CD4-positive, CD25-positive, alpha-beta regulatory T cell (primary cell): ENCODE data around the gene RNF31. TPM values are rescaled to one million over a fixed set of nuclear protein-coding genes. Genes with fewer than 3 reads are reported as not detected.
A peak's percentile ranks its signal among the peaks of the same experiment; 100 is the strongest.

Source experiments
- ATAC-seq, 2 donors: fragments of 150-1000 bp; cut with Tn5 transposase; one replicate each; pipeline ENCODE4 v1.10.0; 2021; ENCODE audit warnings: low read depth in 2 of 2, moderate number of reproducible peaks in 2 of 2, moderate library complexity in 1 of 2
- DNase-seq, 3 donors: peaks; one replicate each; pipeline versions ENCODE4 v3.0.0 to v3.0.0-alpha.2; 2012 to 2022; ENCODE audit warnings: mixed read lengths in 1 of 3
- H3K27ac ChIP-seq: one replicate; pipeline ENCODE4 v1.7.0; 2013; ENCODE audit warnings: mild to moderate bottlenecking, low read length; ENCODE audit not compliant: insufficient read depth, poor library complexity, severe bottlenecking
- H3K27me3 ChIP-seq: one replicate; pipeline ENCODE4 v1.7.0; 2013; ENCODE audit warnings: low read length; ENCODE audit not compliant: control insufficient read depth, insufficient read depth
- H3K36me3 ChIP-seq: one replicate; pipeline ENCODE4 v1.7.0; 2013; ENCODE audit warnings: mild to moderate bottlenecking, low read length, moderate library complexity; ENCODE audit not compliant: control insufficient read depth, insufficient read depth
- H3K4me1 ChIP-seq: 2 replicates; pipeline ENCODE4 v1.7.0; 2013; ENCODE audit warnings: mild to moderate bottlenecking, low read length; ENCODE audit not compliant: insufficient read depth, control insufficient read depth, poor library complexity, severe bottlenecking
- H3K4me3 ChIP-seq: one replicate; pipeline ENCODE4 v1.7.0; 2013; ENCODE audit warnings: low read depth, mild to moderate bottlenecking, low read length, moderate library complexity
- H3K9me3 ChIP-seq, 2 experiments: 1 replicate in 1 of 2; 2 replicates in 1 of 2; pipeline ENCODE4 v1.7.0; 2013; ENCODE audit warnings: low read length in 2 of 2, mild to moderate bottlenecking in 1 of 2, moderate library complexity in 1 of 2; ENCODE audit not compliant: control insufficient read depth in 2 of 2
- H3K27ac Mint-ChIP-seq, 3 donors: one replicate each; pipeline ENCODE4 v1.8.0; 2020 to 2022; ENCODE audit warnings: mild to moderate bottlenecking in 3 of 3, mixed read lengths in 3 of 3, moderate library complexity in 2 of 3
- H3K27me3 Mint-ChIP-seq: one replicate; pipeline ENCODE4 v1.8.0; 2022; ENCODE audit warnings: mild to moderate bottlenecking, mixed read lengths
- H3K36me3 Mint-ChIP-seq: one replicate; pipeline ENCODE4 v1.8.0; 2020; ENCODE audit warnings: mixed read lengths
- H3K4me1 Mint-ChIP-seq, 4 donors: one replicate each; pipeline ENCODE4 v1.8.0; 2020 to 2022; ENCODE audit warnings: mixed read lengths in 4 of 4, mild to moderate bottlenecking in 1 of 4
- H3K4me3 Mint-ChIP-seq, 4 donors: one replicate each; pipeline ENCODE4 v1.8.0; 2020 to 2022; ENCODE audit warnings: mild to moderate bottlenecking in 4 of 4, mixed read lengths in 4 of 4, moderate library complexity in 3 of 4
- H3K9me3 Mint-ChIP-seq, 7 donors: one replicate each; pipeline ENCODE4 v1.8.0; 2020 to 2022; ENCODE audit warnings: mixed read lengths in 7 of 7, mild to moderate bottlenecking in 3 of 7, moderate library complexity in 2 of 7
- polyA plus RNA-seq, 4 donors: library from polyadenylated mRNA; unstranded; fragments of 300-500 nt; fragmentation: Illumina TruSeq; gene quantifications; one replicate each; pipeline ENCODE4 v1.2.3, GENCODE V29; 2021
- total RNA-seq: library from RNA; stranded (reverse); gene quantifications from one replicate; pipeline ENCODE4 v1.2.3, GENCODE V29; 2022

Gene RNF31
- total and polyA plus RNA-seq, 5 donors from 2014 or later, result 35.9 to 82.4 (median 45.5) TPM

- Mint-ChIP-seq H3K36me3 (peaks cover 51% of the 10 kb centered on the region), H3K4me1 (peaks cover 6 to 31% (median 13%) of the 10 kb centered on the region in 4 donors), H3K27me3 (no peaks in the 10 kb centered on the region), H3K4me3 (no peak overlapping the region), H3K27ac (no peak overlapping the region), H3K9me3 (no peaks in the 10 kb centered on the region)
- no peaks in the 10 kb centered on the region for H3K27me3 ChIP-seq
- no peak overlapping the region for H3K4me3 ChIP-seq
- ATAC-seq, result no peak
- peaks cover 70% of the 10 kb centered on the region for H3K36me3 ChIP-seq
- H3K9me3 ChIP-seq, result no peaks in the 10 kb centered on the region
- no peak for DNase-seq
- H3K27ac ChIP-seq, result no peak overlapping the region
- peaks cover 13% of the 10 kb centered on the region for H3K4me1 ChIP-seq
Measured at GRCh38 chr14:24121210-24121609, 26.1 kb upstream of the RNF31 start.

GRCh38 chr14:24122416-24122815, 24.9 kb upstream of the RNF31 start:
- Mint-ChIP-seq H3K27me3 (no peaks in the 10 kb centered on the region), H3K9me3 (no peaks in the 10 kb centered on the region), H3K27ac (no peak overlapping the region), H3K4me1 (peaks cover 0 to 19% (median 5%) of the 10 kb centered on the region in 4 donors), H3K36me3 (peaks cover 44% of the 10 kb centered on the region), H3K4me3 (no peak overlapping the region)
- ATAC-seq (no peak), DNase-seq (no peak)
- Histone ChIP-seq H3K36me3 (peaks cover 63% of the 10 kb centered on the region), H3K27ac (no peak overlapping the region), H3K4me1 (peaks cover under 1% of the 10 kb centered on the region), H3K9me3 (no peaks in the 10 kb centered on the region), H3K4me3 (no peak overlapping the region), H3K27me3 (no peaks in the 10 kb centered on the region)

- H3K36me3 Mint-ChIP-seq, result peaks cover 40% of the 10 kb centered on the region
- no peaks in the 10 kb centered on the region for H3K9me3 ChIP-seq
- DNase-seq (no peak), ATAC-seq (no peak)
- peaks cover 58% of the 10 kb centered on the region for H3K36me3 ChIP-seq
- no peaks in the 10 kb centered on the region for H3K9me3 Mint-ChIP-seq
- H3K27me3 Mint-ChIP-seq, result no peaks in the 10 kb centered on the region
- H3K4me3 ChIP-seq, result no peak overlapping the region
- H3K27ac ChIP-seq, result no peak overlapping the region
- H3K27me3 ChIP-seq, result no peaks in the 10 kb centered on the region
- H3K4me1 Mint-ChIP-seq, result peaks cover 0 to 16% (median 3%) of the 10 kb centered on the region in 4 donors
- H3K4me3 Mint-ChIP-seq, result no peak overlapping the region
- H3K4me1 ChIP-seq, result no peaks in the 10 kb centered on the region
- no peak overlapping the region for H3K27ac Mint-ChIP-seq
Measured at GRCh38 chr14:24122898-24123297, 24.4 kb upstream of the RNF31 start.

GRCh38 chr14:24123424-24124417, 23.6 kb upstream of the RNF31 start:
- Histone ChIP-seq H3K4me1 (no peaks in the 10 kb centered on the region), H3K9me3 (no peaks in the 10 kb centered on the region), H3K4me3 (no peak overlapping the region), H3K27ac (no peak overlapping the region), H3K27me3 (no peaks in the 10 kb centered on the region), H3K36me3 (peaks cover 49% of the 10 kb centered on the region)
- Mint-ChIP-seq H3K4me1 (peaks cover 0 to 11% (median 0%) of the 10 kb centered on the region in 4 donors), H3K27me3 (no peaks in the 10 kb centered on the region), H3K27ac (no peak overlapping the region), H3K36me3 (peaks cover 32% of the 10 kb centered on the region), H3K4me3 (no peak overlapping the region), H3K9me3 (no peaks in the 10 kb centered on the region)
- ATAC-seq (peak; percentile 34 to 36), DNase-seq (no peak)

- Mint-ChIP-seq H3K27ac (peak overlapping the region in 1 of 3 donors; percentile 20), H3K4me3 (no peak overlapping the region), H3K36me3 (peaks cover 24% of the 10 kb centered on the region), H3K9me3 (no peaks in the 10 kb centered on the region), H3K4me1 (peaks cover 0 to 16% (median 8%) of the 10 kb centered on the region in 4 donors), H3K27me3 (no peaks in the 10 kb centered on the region)
- DNase-seq (no peak), ATAC-seq (no peak)
- Histone ChIP-seq H3K36me3 (peaks cover 19% of the 10 kb centered on the region), H3K27me3 (no peaks in the 10 kb centered on the region), H3K4me1 (peaks cover 4% of the 10 kb centered on the region), H3K4me3 (no peak overlapping the region), H3K27ac (no peak overlapping the region), H3K9me3 (no peaks in the 10 kb centered on the region)
Measured at GRCh38 chr14:24126939-24127338, 20.4 kb upstream of the RNF31 start.

GRCh38 chr14:24127673-24128072, 19.6 kb upstream of the RNF31 start:
- ATAC-seq (no peak), DNase-seq (no peak)
- H3K27me3 ChIP-seq, result no peaks in the 10 kb centered on the region
- no peak overlapping the region for H3K4me3 ChIP-seq
- H3K4me3 Mint-ChIP-seq, result no peak overlapping the region
- H3K27ac Mint-ChIP-seq, result no peak overlapping the region
- peaks cover 0 to 23% (median 12%) of the 10 kb centered on the region in 4 donors for H3K4me1 Mint-ChIP-seq
- H3K27ac ChIP-seq, result no peak overlapping the region
- no peaks in the 10 kb centered on the region for H3K27me3 Mint-ChIP-seq
- H3K9me3 Mint-ChIP-seq, result no peaks in the 10 kb centered on the region
- H3K9me3 ChIP-seq, result no peaks in the 10 kb centered on the region
- peaks cover 15% of the 10 kb centered on the region for H3K36me3 ChIP-seq
- H3K4me1 ChIP-seq, result peaks cover 11% of the 10 kb centered on the region
- H3K36me3 Mint-ChIP-seq, result peaks cover 21% of the 10 kb centered on the region

- Histone ChIP-seq H3K9me3 (no peaks in the 10 kb centered on the region), H3K27ac (no peak overlapping the region), H3K27me3 (no peaks in the 10 kb centered on the region), H3K4me3 (no peak overlapping the region), H3K36me3 (no peaks in the 10 kb centered on the region), H3K4me1 (peaks cover 15% of the 10 kb centered on the region)
- no peak overlapping the region for H3K4me3 Mint-ChIP-seq
- DNase-seq (no peak), ATAC-seq (no peak)
- peaks cover 8% of the 10 kb centered on the region for H3K36me3 Mint-ChIP-seq
- peaks cover 4% of the 10 kb centered on the region for H3K27me3 Mint-ChIP-seq
- H3K4me1 Mint-ChIP-seq, result peaks cover 5 to 29% (median 18%) of the 10 kb centered on the region in 4 donors
- no peaks in the 10 kb centered on the region for H3K9me3 Mint-ChIP-seq
- no peak overlapping the region for H3K27ac Mint-ChIP-seq
Measured at GRCh38 chr14:24129410-24129998, 17.8 kb upstream of the RNF31 start.
